SK-N-SH (cell line): ENCODE measurements around the gene ACYP2. TPM values are rescaled to one million over a fixed set of nuclear protein-coding genes. Genes with fewer than 3 reads are reported as not detected.

Experiments used
- CTCF ChIA-PET: fragments of 300-600, 350-600 bp; formaldehyde crosslinking; extraction: SDS; loops from one replicate; lab custom pipeline; 2021; lab: Yijun Ruan, JAX
- POLR2A ChIA-PET: fragments of 350-600 bp; sonication (Branson Sonifier 250); formaldehyde crosslinking; extraction: SDS; loops from one replicate; lab custom pipeline; 2020; ENCODE audit warnings: antibody characterized with exemption, inconsistent platforms; lab: Yijun Ruan, JAX
- DNase-seq: peaks from one replicate; pipeline ENCODE4 v3.0.0; 2012
- H2AFZ ChIP-seq: fragments of 200-600 bp; sonication (generic); 2 replicates; pipeline ENCODE4 v1.8.1; 2016; ENCODE audit warnings: antibody characterized with exemption, mild to moderate bottlenecking, low read depth
- H3F3A ChIP-seq: fragments of 200-600 bp; sonication (generic); replicated peaks from 2 replicates; pipeline ENCODE3; 2016; ENCODE audit warnings: antibody characterized with exemption, mild to moderate bottlenecking; ENCODE audit not compliant: insufficient read depth
- H3K27ac ChIP-seq, 2 experiments: fragments of 200-500 bp in 1 of 2; fragments of 200-600 bp in 1 of 2; sonication (Bioruptor generic) in 1 of 2; sonication (generic), shearing (Covaris generic) in 1 of 2; 2 replicates each; pipeline versions ENCODE4 v1.5.1 to v1.6.1; 2014 to 2016; ENCODE audit warnings: low read depth in 2 of 2, inconsistent platforms in 1 of 2, low read length in 1 of 2, mild to moderate bottlenecking in 1 of 2, mixed read lengths in 1 of 2
- H3K27me3 ChIP-seq: fragments of 200-600 bp; sonication (generic), shearing (Covaris generic); 2 replicates; pipeline ENCODE4 v1.6.1; 2016; ENCODE audit warnings: mixed run types; ENCODE audit not compliant: insufficient read depth
- H3K36me3 ChIP-seq, 2 experiments: fragments of 200-500 bp in 1 of 2; fragments of 200-600 bp in 1 of 2; sonication (Bioruptor generic) in 1 of 2; sonication (generic) in 1 of 2; replicated peaks in 1 of 2; 2 replicates each; pipeline versions ENCODE3 to v1.5.1; 2014 to 2016; ENCODE audit warnings: low read length in 1 of 2, mild to moderate bottlenecking in 1 of 2; ENCODE audit not compliant: insufficient read depth in 2 of 2, control insufficient read depth in 1 of 2
- H3K4me1 ChIP-seq, 2 experiments: fragments of 200-500 bp in 1 of 2; fragments of 200-600 bp in 1 of 2; sonication (Bioruptor generic) in 1 of 2; sonication (generic), shearing (Covaris generic) in 1 of 2; 2 replicates each; pipeline versions ENCODE4 v1.5.1 to v1.6.1; 2014 to 2016; ENCODE audit warnings: low read depth in 1 of 2, low read length in 1 of 2, mixed run types in 1 of 2; ENCODE audit not compliant: insufficient read depth in 2 of 2, control insufficient read depth in 1 of 2
- H3K4me2 ChIP-seq: fragments of 200-600 bp; sonication (generic), shearing (Covaris generic); 2 replicates; pipeline ENCODE4 v1.6.1; 2017; ENCODE audit warnings: mixed run types
- H3K4me3 ChIP-seq, 2 experiments: fragments of 200-500 bp in 1 of 2; fragments of 200-600 bp in 1 of 2; sonication (Bioruptor generic) in 1 of 2; sonication (generic), shearing (Covaris generic) in 1 of 2; 2 replicates each; pipeline versions ENCODE4 v1.5.1 to v1.8.1; 2014 to 2016; ENCODE audit warnings: low read depth in 2 of 2, inconsistent platforms in 1 of 2, low read length in 1 of 2, mild to moderate bottlenecking in 1 of 2, mixed read lengths in 1 of 2, moderate library complexity in 1 of 2
- H3K79me2 ChIP-seq: fragments of 200-600 bp; sonication (generic); 2 replicates; pipeline ENCODE4 v1.8.1; 2017; ENCODE audit warnings: mild to moderate bottlenecking; ENCODE audit not compliant: insufficient read depth
- H3K9ac ChIP-seq: fragments of 200-600 bp; sonication (generic); 2 replicates; pipeline ENCODE4 v1.6.1; 2017; ENCODE audit warnings: mixed run types
- H3K9me2 ChIP-seq: fragments of 200-600 bp; sonication (generic); 2 replicates; pipeline ENCODE4 v1.6.1; 2017; ENCODE audit warnings: mixed run types
- H3K9me3 ChIP-seq: fragments of 200-600 bp; sonication (generic); 2 replicates; pipeline ENCODE4 v1.6.1; 2017; ENCODE audit warnings: mixed run types, mild to moderate bottlenecking, moderate library complexity
- H4K20me1 ChIP-seq: fragments of 200-600 bp; sonication (generic); 2 replicates; pipeline ENCODE4 v1.6.1; 2017; ENCODE audit warnings: mild to moderate bottlenecking, mixed run types; ENCODE audit not compliant: insufficient read depth
- ELF1 ChIP-seq: IDR thresholded peaks from 2 replicates; pipeline ENCODE4 v1.4.0; 2012
- EZH2phosphoT487 ChIP-seq: fragments of 200-600 bp; sonication (generic); IDR thresholded peaks from 2 replicates; pipeline ENCODE4 v1.6.1; 2017; ENCODE audit warnings: low read depth, mixed run types, mild to moderate bottlenecking, antibody characterized with exemption, moderate library complexity, borderline replicate concordance
- FOXJ3 ChIP-seq: sonication (generic); formaldehyde crosslinking; IDR thresholded peaks from 2 replicates; pipeline ENCODE4 v1.5.1; 2020; ENCODE audit warnings: mild to moderate bottlenecking, missing genetic modification reagents
- GABPA ChIP-seq: IDR thresholded peaks from 2 replicates; pipeline ENCODE4 v1.4.0; 2012; ENCODE audit warnings: low read depth, mild to moderate bottlenecking
- MXI1 ChIP-seq: IDR thresholded peaks from 2 replicates; pipeline ENCODE4 v1.6.1; 2012; ENCODE audit warnings: mild to moderate bottlenecking, low read depth, low read length, improper control_type of control experiment
- NFIC ChIP-seq: IDR thresholded peaks from 2 replicates; pipeline ENCODE4 v1.4.0; 2012; ENCODE audit warnings: borderline replicate concordance
- NRF1 ChIP-seq: IDR thresholded peaks from 2 replicates; pipeline ENCODE4 v1.6.1; 2012; ENCODE audit warnings: low read depth, mild to moderate bottlenecking, low read length
- POLR2AphosphoS5 ChIP-seq: IDR thresholded peaks from 2 replicates; pipeline ENCODE4 v1.6.1; 2012; ENCODE audit warnings: low read depth, low read length
- RFX5 ChIP-seq: IDR thresholded peaks from 2 replicates; pipeline ENCODE4 v1.6.1; 2012; ENCODE audit warnings: mild to moderate bottlenecking, improper control_type of control experiment, low read length
- RXRA ChIP-seq: IDR thresholded peaks from 2 replicates; pipeline ENCODE4 v1.4.0; 2012; ENCODE audit warnings: low read depth, mild to moderate bottlenecking, borderline replicate concordance
- SIN3A ChIP-seq: IDR thresholded peaks from 2 replicates; pipeline ENCODE4 v1.6.1; 2012; ENCODE audit warnings: low read depth, mild to moderate bottlenecking, low read length, moderate library complexity, borderline replicate concordance
- SMC3 ChIP-seq: IDR thresholded peaks from 2 replicates; pipeline ENCODE4 v1.6.1; 2012; ENCODE audit warnings: low read depth, low read length, improper control_type of control experiment
- TCF12 ChIP-seq: IDR thresholded peaks from 2 replicates; pipeline ENCODE4 v1.4.0; 2012
- WGBS: methylation state at CpG from one replicate; pipeline ENCODE4 v1.1.6; 2017; ENCODE audit warnings: low lambda C conversion rate; 5-methylcytosine and 5-hydroxymethylcytosine counted together
- polyA plus RNA-seq, 3 experiments: library from polyadenylated mRNA; depleted of rRNA; stranded (reverse); fragments of >200 nt; gene quantifications; 2 replicates each; pipeline ENCODE4 v1.2.3, GENCODE V29; 2012
- TF ChIP-seq, protein P1 (sequence below): fragments of 150-350 bp; IDR thresholded peaks from 2 replicates; pipeline ENCODE4 v1.6.1; 2017; ENCODE audit warnings: antibody characterized with exemption, low read length, low read depth, borderline replicate concordance
- TF ChIP-seq, protein P2 (sequence below): IDR thresholded peaks from 2 replicates; pipeline ENCODE4; 2012
- TF ChIP-seq, protein P3 (sequence below): IDR thresholded peaks from 2 replicates; pipeline ENCODE4 v1.4.0; 2012; ENCODE audit warnings: low read depth, borderline replicate concordance
- TF ChIP-seq, protein P4 (sequence below): fragments of 150-350 bp; IDR thresholded peaks from 2 replicates; pipeline ENCODE4 v1.6.1; 2016; ENCODE audit warnings: mild to moderate bottlenecking, low read depth, low read length
- TF ChIP-seq, protein P5 (sequence below): IDR thresholded peaks from 2 replicates; pipeline ENCODE4 v1.4.0; 2012; ENCODE audit warnings: low read depth, borderline replicate concordance
- TF ChIP-seq, protein P6 (sequence below): fragments of 200-600 bp; sonication (generic); IDR thresholded peaks from 2 replicates; pipeline ENCODE4 v1.6.1; 2017; ENCODE audit warnings: antibody characterized with exemption, mild to moderate bottlenecking, moderate library complexity

ACYP2 gene
- polyA plus RNA-seq, 1 of the 3 experiments (the other 2 are of a cell fraction) = 8.8 TPM

GRCh38 chr2:54099370-54099769 lies 16.0 kb upstream of the ACYP2 start:
- H2AFZ ChIP-seq = no peak overlapping the region
- no peak overlapping the region for H3K4me3 ChIP-seq
- no peaks in the 10 kb centered on the region for H4K20me1 ChIP-seq
- no peaks in the 10 kb centered on the region; the same call in 1 of the 2 replicates for H3K9me3 ChIP-seq
- H3K4me1 ChIP-seq = peaks cover 7 to 8% of the 10 kb centered on the region in 2 experiments
- POLR2A ChIA-PET = no interaction called here
- no peaks in the 10 kb centered on the region for H3K36me3 ChIP-seq
- no peak for DNase-seq
- CTCF ChIA-PET = interaction anchor here (0.9 kb wide), 1 partner anchor 8 kb away, joined by 3 read pairs; no protein-coding TSS in a partner anchor
- 72% methylated on average over 4 of the region's 4 CpGs for WGBS
- H3K27ac ChIP-seq = no peak overlapping the region
- H3K79me2 ChIP-seq = no peaks in the 10 kb centered on the region
- TF ChIP-seq RFX5 (no peak), POLR2AphosphoS5 (no peak), SIN3A (no peak), FOXJ3 (CRISPR knock-in tag) (no peak), GABPA (no peak), MXI1 (no peak), RXRA (no peak), SMC3 (no peak), TCF12 (no peak), EZH2phosphoT487 (no peak), ELF1 (no peak), NFIC (no peak), NRF1 (no peak)
- TF ChIP-seq, protein P1, sequence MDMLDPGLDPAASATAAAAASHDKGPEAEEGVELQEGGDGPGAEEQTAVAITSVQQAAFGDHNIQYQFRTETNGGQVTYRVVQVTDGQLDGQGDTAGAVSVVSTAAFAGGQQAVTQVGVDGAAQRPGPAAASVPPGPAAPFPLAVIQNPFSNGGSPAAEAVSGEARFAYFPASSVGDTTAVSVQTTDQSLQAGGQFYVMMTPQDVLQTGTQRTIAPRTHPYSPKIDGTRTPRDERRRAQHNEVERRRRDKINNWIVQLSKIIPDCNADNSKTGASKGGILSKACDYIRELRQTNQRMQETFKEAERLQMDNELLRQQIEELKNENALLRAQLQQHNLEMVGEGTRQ = no peak
- TF ChIP-seq, protein P2, sequence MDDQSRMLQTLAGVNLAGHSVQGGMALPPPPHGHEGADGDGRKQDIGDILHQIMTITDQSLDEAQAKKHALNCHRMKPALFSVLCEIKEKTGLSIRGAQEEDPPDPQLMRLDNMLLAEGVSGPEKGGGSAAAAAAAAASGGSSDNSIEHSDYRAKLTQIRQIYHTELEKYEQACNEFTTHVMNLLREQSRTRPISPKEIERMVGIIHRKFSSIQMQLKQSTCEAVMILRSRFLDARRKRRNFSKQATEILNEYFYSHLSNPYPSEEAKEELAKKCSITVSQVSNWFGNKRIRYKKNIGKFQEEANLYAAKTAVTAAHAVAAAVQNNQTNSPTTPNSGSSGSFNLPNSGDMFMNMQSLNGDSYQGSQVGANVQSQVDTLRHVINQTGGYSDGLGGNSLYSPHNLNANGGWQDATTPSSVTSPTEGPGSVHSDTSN = no peak
- TF ChIP-seq, protein P3, sequence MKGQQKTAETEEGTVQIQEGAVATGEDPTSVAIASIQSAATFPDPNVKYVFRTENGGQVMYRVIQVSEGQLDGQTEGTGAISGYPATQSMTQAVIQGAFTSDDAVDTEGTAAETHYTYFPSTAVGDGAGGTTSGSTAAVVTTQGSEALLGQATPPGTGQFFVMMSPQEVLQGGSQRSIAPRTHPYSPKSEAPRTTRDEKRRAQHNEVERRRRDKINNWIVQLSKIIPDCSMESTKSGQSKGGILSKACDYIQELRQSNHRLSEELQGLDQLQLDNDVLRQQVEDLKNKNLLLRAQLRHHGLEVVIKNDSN = no peak
- TF ChIP-seq, protein P4, sequence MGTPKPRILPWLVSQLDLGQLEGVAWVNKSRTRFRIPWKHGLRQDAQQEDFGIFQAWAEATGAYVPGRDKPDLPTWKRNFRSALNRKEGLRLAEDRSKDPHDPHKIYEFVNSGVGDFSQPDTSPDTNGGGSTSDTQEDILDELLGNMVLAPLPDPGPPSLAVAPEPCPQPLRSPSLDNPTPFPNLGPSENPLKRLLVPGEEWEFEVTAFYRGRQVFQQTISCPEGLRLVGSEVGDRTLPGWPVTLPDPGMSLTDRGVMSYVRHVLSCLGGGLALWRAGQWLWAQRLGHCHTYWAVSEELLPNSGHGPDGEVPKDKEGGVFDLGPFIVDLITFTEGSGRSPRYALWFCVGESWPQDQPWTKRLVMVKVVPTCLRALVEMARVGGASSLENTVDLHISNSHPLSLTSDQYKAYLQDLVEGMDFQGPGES = no peak
- TF ChIP-seq, protein P5, sequence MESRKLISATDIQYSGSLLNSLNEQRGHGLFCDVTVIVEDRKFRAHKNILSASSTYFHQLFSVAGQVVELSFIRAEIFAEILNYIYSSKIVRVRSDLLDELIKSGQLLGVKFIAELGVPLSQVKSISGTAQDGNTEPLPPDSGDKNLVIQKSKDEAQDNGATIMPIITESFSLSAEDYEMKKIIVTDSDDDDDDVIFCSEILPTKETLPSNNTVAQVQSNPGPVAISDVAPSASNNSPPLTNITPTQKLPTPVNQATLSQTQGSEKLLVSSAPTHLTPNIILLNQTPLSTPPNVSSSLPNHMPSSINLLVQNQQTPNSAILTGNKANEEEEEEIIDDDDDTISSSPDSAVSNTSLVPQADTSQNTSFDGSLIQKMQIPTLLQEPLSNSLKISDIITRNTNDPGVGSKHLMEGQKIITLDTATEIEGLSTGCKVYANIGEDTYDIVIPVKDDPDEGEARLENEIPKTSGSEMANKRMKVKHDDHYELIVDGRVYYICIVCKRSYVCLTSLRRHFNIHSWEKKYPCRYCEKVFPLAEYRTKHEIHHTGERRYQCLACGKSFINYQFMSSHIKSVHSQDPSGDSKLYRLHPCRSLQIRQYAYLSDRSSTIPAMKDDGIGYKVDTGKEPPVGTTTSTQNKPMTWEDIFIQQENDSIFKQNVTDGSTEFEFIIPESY = no peak
- TF ChIP-seq, protein P6, sequence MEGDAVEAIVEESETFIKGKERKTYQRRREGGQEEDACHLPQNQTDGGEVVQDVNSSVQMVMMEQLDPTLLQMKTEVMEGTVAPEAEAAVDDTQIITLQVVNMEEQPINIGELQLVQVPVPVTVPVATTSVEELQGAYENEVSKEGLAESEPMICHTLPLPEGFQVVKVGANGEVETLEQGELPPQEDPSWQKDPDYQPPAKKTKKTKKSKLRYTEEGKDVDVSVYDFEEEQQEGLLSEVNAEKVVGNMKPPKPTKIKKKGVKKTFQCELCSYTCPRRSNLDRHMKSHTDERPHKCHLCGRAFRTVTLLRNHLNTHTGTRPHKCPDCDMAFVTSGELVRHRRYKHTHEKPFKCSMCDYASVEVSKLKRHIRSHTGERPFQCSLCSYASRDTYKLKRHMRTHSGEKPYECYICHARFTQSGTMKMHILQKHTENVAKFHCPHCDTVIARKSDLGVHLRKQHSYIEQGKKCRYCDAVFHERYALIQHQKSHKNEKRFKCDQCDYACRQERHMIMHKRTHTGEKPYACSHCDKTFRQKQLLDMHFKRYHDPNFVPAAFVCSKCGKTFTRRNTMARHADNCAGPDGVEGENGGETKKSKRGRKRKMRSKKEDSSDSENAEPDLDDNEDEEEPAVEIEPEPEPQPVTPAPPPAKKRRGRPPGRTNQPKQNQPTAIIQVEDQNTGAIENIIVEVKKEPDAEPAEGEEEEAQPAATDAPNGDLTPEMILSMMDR = no peak
- no peak overlapping the region for H3K9ac ChIP-seq
- peaks cover 9% of the 10 kb centered on the region for H3F3A ChIP-seq
- no peaks in the 10 kb centered on the region for H3K9me2 ChIP-seq
- no peaks in the 10 kb centered on the region for H3K27me3 ChIP-seq
- H3K4me2 ChIP-seq = no peak overlapping the region
